ENCODE results near the gene IRAK3.
"Not testable (repeated sequence)": the region's sequence is repeated elsewhere in the genome, so short reads cannot be mapped to it uniquely, and the experiment has no call there.

IRAK3 gene

GRCh38 chr12:66262737-66263136, 73.7 kb downstream of the IRAK3 start:
- DNase-seq (ENCODE audit: low read depth): no peak

- no peak for DNase-seq (ENCODE audit: low read depth)
These were observed 79.5 kb downstream of the IRAK3 start for GRCh38 chr12:66268562-66268961.

GRCh38 chr12:66269142-66269541, 80.1 kb downstream of the IRAK3 start:
- DNase-seq (ENCODE audit: low read depth): no peak

GRCh38 chr12:66269757-66270383, 80.9 kb downstream of the IRAK3 start:
- DNase-seq (ENCODE audit: low read depth): peak; percentile 65

GRCh38 chr12:66270613-66271012, 81.6 kb downstream of the IRAK3 start:
- DNase-seq (ENCODE audit: low read depth): no peak

- DNase-seq (ENCODE audit: low read depth): no peak
These were observed 83.6 kb downstream of the IRAK3 start for GRCh38 chr12:66272650-66273049.

- DNase-seq (ENCODE audit: low read depth): no peak
These were observed 84.1 kb downstream of the IRAK3 start for GRCh38 chr12:66273147-66273546.

GRCh38 chr12:66275040-66275439, 86.0 kb downstream of the IRAK3 start:
- no peak for DNase-seq (ENCODE audit: low read depth)

- peak; percentile 28 for DNase-seq (ENCODE audit: low read depth)
These were observed 90.2 kb downstream of the IRAK3 start for GRCh38 chr12:66279123-66279712.

GRCh38 chr12:66280561-66280960, 91.5 kb downstream of the IRAK3 start:
- no peak for DNase-seq (ENCODE audit: low read depth)

- DNase-seq (ENCODE audit: low read depth): no peak
These were observed 93.2 kb downstream of the IRAK3 start for GRCh38 chr12:66282244-66282643.

GRCh38 chr12:66287275-66287674, 98.3 kb downstream of the IRAK3 start:
- DNase-seq (ENCODE audit: low read depth): no peak

- no peak for DNase-seq (ENCODE audit: low read depth)
These were observed 99.1 kb downstream of the IRAK3 start for GRCh38 chr12:66288121-66288520.

GRCh38 chr12:66289485-66289884, 100.5 kb downstream of the IRAK3 start:
- DNase-seq (ENCODE audit: low read depth): no peak

- DNase-seq (ENCODE audit: low read depth): no peak
These were observed 101.7 kb downstream of the IRAK3 start for GRCh38 chr12:66290716-66291200.

GRCh38 chr12:66296176-66296683, 107.2 kb downstream of the IRAK3 start:
- DNase-seq (ENCODE audit: low read depth): peak; percentile 19

- no peak for DNase-seq (ENCODE audit: low read depth)
These were observed 108.1 kb downstream of the IRAK3 start for GRCh38 chr12:66297080-66297479.

- no peak for DNase-seq (ENCODE audit: low read depth)
These were observed 108.9 kb downstream of the IRAK3 start for GRCh38 chr12:66297923-66298322.

- peak; percentile 97 for DNase-seq (ENCODE audit: low read depth)
These were observed 113.2 kb downstream of the IRAK3 start, which contains the start of gene HELB for GRCh38 chr12:66301944-66302826. Gene HELB (plus strand): TSS chr12:66302493. CDS start chr12:66302604, 111 bp downstream.

GRCh38 chr12:66302827-66303169, 113.8 kb downstream of the IRAK3 start:
- no peak for DNase-seq (ENCODE audit: low read depth)

- not testable (repeated sequence) for DNase-seq (ENCODE audit: low read depth)
These were observed 114.3 kb downstream of the IRAK3 start for GRCh38 chr12:66303316-66303804.

Data from EH (cell line).